GM12891 (cell line): Measurements from ENCODE around the gene TAL2.

ENCODE experiments used
- PAX5 ChIP-seq: IDR thresholded peaks from 2 replicates; pipeline ENCODE4 v1.6.1; 2011; ENCODE audit warnings: low read length, moderate library complexity, mild to moderate bottlenecking; ENCODE audit not compliant: insufficient read depth, severe bottlenecking
- POLR2A ChIP-seq: IDR thresholded peaks from 2 replicates; pipeline ENCODE4 v1.6.1; 2011; ENCODE audit warnings: low read depth, low read length, control low read depth
- POLR2AphosphoS5 ChIP-seq: IDR thresholded peaks from 2 replicates; pipeline ENCODE4 v1.6.1; 2011; ENCODE audit warnings: low read depth, low read length, control low read depth
- POU2F2 ChIP-seq: IDR thresholded peaks from 2 replicates; pipeline ENCODE4 v1.6.1; 2011; ENCODE audit warnings: low read depth, mild to moderate bottlenecking, control low read depth, low read length, moderate library complexity
- SPI1 ChIP-seq: IDR thresholded peaks from 2 replicates; pipeline ENCODE4 v1.6.1; 2011; ENCODE audit warnings: low read depth, low read length, control low read depth
- TAF1 ChIP-seq: IDR thresholded peaks from 2 replicates; pipeline ENCODE4 v1.6.1; 2011; ENCODE audit warnings: low read depth, low read length, control low read depth

- no peak for TF ChIP-seq POLR2A
- no peak for TF ChIP-seq POLR2AphosphoS5
- TF ChIP-seq TAF1, result no peak
- TF ChIP-seq SPI1, result no peak
- no peak for TF ChIP-seq POU2F2
- no peak for TF ChIP-seq PAX5
These were observed 8.5 kb downstream of the TAL2 start for GRCh38 chr9:105670775-105671174.
